WTC11 (cell line): ENCODE measurements around the gene APOBEC2. TPM values are rescaled to one million over a fixed set of nuclear protein-coding genes. Genes with fewer than 3 reads are reported as not detected.

Source experiments
- ATAC-seq: fragments of 200-7000 bp; cut with Tn5 transposase; 2 replicates; pipeline ENCODE4 v1.10.0; 2021; ENCODE audit warnings: mild to moderate bottlenecking, moderate library complexity
- CTCF ChIA-PET: fragments of 300-600 bp; sonication (Branson Sonifier 250); formaldehyde crosslinking; loops from one replicate; lab custom pipeline; 2021; ENCODE audit warnings: antibody characterized with exemption; lab: Charles Lee
- POLR2A ChIA-PET: fragments of 350-600 bp; sonication (Branson Sonifier 250); formaldehyde crosslinking; loops from one replicate; lab custom pipeline; 2021; ENCODE audit warnings: antibody characterized with exemption; lab: Charles Lee
- DNase-seq: peaks from one replicate; pipeline ENCODE4 v3.0.0; 2021; ENCODE audit warnings: low spot score
- H3K27ac Mint-ChIP-seq: 2 replicates; pipeline ENCODE4 v1.8.0; 2021; ENCODE audit warnings: mixed read lengths
- H3K27me3 Mint-ChIP-seq: 2 replicates; pipeline ENCODE4 v1.8.0; 2021; ENCODE audit warnings: low read depth, mild to moderate bottlenecking, moderate library complexity, mixed read lengths
- H3K36me3 Mint-ChIP-seq: 2 replicates; pipeline ENCODE4 v1.8.0; 2021; ENCODE audit warnings: mixed read lengths
- H3K4me1 Mint-ChIP-seq: 2 replicates; pipeline ENCODE4 v1.8.0; 2022; ENCODE audit warnings: mixed read lengths
- H3K4me3 Mint-ChIP-seq: 2 replicates; pipeline ENCODE4 v1.8.0; 2021; ENCODE audit warnings: mild to moderate bottlenecking, moderate library complexity, mixed read lengths
- H3K9me3 Mint-ChIP-seq: 2 replicates; pipeline ENCODE4 v1.8.0; 2021; ENCODE audit warnings: mixed read lengths
- E2F4 ChIP-seq: sonication (generic); formaldehyde crosslinking; IDR thresholded peaks from 2 replicates; pipeline ENCODE4 v1.8.1; 2022; ENCODE audit warnings: low read depth, mild to moderate bottlenecking, moderate library complexity, missing genetic modification reagents, borderline replicate concordance
- EMX1 ChIP-seq: fragments of 250-450 bp; sonication (Bioruptor Pico); IDR thresholded peaks from 2 replicates; pipeline ENCODE4 v1.8.0; 2021; ENCODE audit warnings: mild to moderate bottlenecking
- ERG ChIP-seq: fragments of 250-450 bp; sonication (Bioruptor Pico); IDR thresholded peaks from 2 replicates; pipeline ENCODE4 v1.8.0; 2021; ENCODE audit warnings: mild to moderate bottlenecking
- FOXJ3 ChIP-seq: sonication (generic); formaldehyde crosslinking; IDR thresholded peaks from 2 replicates; pipeline ENCODE4 v1.9.0; 2021; ENCODE audit warnings: missing genetic modification reagents, mild to moderate bottlenecking, borderline replicate concordance
- IRF1 ChIP-seq: sonication (generic); formaldehyde crosslinking; IDR thresholded peaks from 2 replicates; pipeline ENCODE4 v1.8.0; 2023; ENCODE audit warnings: missing genetic modification reagents
- JUN ChIP-seq: sonication (generic); formaldehyde crosslinking; IDR thresholded peaks from 2 replicates; pipeline ENCODE4 v1.8.0; 2023; ENCODE audit warnings: mild to moderate bottlenecking, missing genetic modification reagents
- MAX ChIP-seq: sonication (generic); formaldehyde crosslinking; IDR thresholded peaks from 2 replicates; pipeline ENCODE4 v1.8.0; 2022; ENCODE audit warnings: mild to moderate bottlenecking, missing genetic modification reagents
- NR1H2 ChIP-seq: sonication (generic); formaldehyde crosslinking; IDR thresholded peaks from 2 replicates; pipeline ENCODE4 v1.9.0; 2021; ENCODE audit warnings: mild to moderate bottlenecking, moderate library complexity, missing genetic modification reagents
- PRRX2 ChIP-seq: fragments of 250-450 bp; sonication (Bioruptor Pico); IDR thresholded peaks from 2 replicates; pipeline ENCODE4 v1.8.0; 2021; ENCODE audit warnings: mild to moderate bottlenecking
- SMAD3 ChIP-seq: sonication (generic); formaldehyde crosslinking; IDR thresholded peaks from 2 replicates; pipeline ENCODE4 v1.8.0; 2022; ENCODE audit warnings: missing genetic modification reagents, mild to moderate bottlenecking, borderline replicate concordance
- SMAD4 ChIP-seq: sonication (generic); formaldehyde crosslinking; IDR thresholded peaks from 2 replicates; pipeline ENCODE4 v1.8.0; 2022; ENCODE audit warnings: mild to moderate bottlenecking, missing genetic modification reagents
- SOX15 ChIP-seq: fragments of 250-450 bp; sonication (Bioruptor Pico); IDR thresholded peaks from 2 replicates; pipeline ENCODE4 v1.9.0; 2021; ENCODE audit warnings: mild to moderate bottlenecking
- TEAD4 ChIP-seq: sonication (generic); formaldehyde crosslinking; IDR thresholded peaks from 2 replicates; pipeline ENCODE4 v1.8.0; 2022; ENCODE audit warnings: mild to moderate bottlenecking, missing genetic modification reagents
- TP53 ChIP-seq: sonication (generic); formaldehyde crosslinking; IDR thresholded peaks from 2 replicates; pipeline ENCODE4 v1.8.1; 2023; ENCODE audit warnings: mild to moderate bottlenecking, missing genetic modification reagents
- ZBTB43 ChIP-seq: sonication (generic); formaldehyde crosslinking; IDR thresholded peaks from 2 replicates; pipeline ENCODE4 v1.8.1; 2023; ENCODE audit warnings: mild to moderate bottlenecking, missing genetic modification reagents
- ZNF671 ChIP-seq: fragments of 250-450 bp; sonication (Bioruptor Pico); IDR thresholded peaks from 2 replicates; pipeline ENCODE4 v1.8.0; 2021; ENCODE audit warnings: mild to moderate bottlenecking
- total RNA-seq: library from RNA; stranded (reverse); gene quantifications from 3 replicates; pipeline ENCODE4 v1.2.3, GENCODE V29; 2021
- TF ChIP-seq, protein P1 (sequence below): sonication (generic); formaldehyde crosslinking; conservative IDR thresholded peaks from 2 replicates; pipeline ENCODE4 v1.8.1; 2022; ENCODE audit warnings: mild to moderate bottlenecking, missing genetic modification reagents
- TF ChIP-seq, protein P2 (sequence below): sonication (generic); formaldehyde crosslinking; IDR thresholded peaks from 2 replicates; pipeline ENCODE4 v1.8.0; 2022; ENCODE audit warnings: mild to moderate bottlenecking, missing genetic modification reagents
- TF ChIP-seq, protein P3 (sequence below): sonication (generic); formaldehyde crosslinking; IDR thresholded peaks from 2 replicates; pipeline ENCODE4 v1.8.1; 2022; ENCODE audit warnings: mild to moderate bottlenecking, missing genetic modification reagents, moderate library complexity, borderline replicate concordance
- TF ChIP-seq, protein P4 (sequence below): sonication (generic); formaldehyde crosslinking; conservative IDR thresholded peaks from 2 replicates; pipeline ENCODE4 v1.8.1; 2023; ENCODE audit warnings: mild to moderate bottlenecking, low read depth, missing genetic modification reagents, moderate library complexity
- TF ChIP-seq, protein P5 (sequence below): sonication (generic); formaldehyde crosslinking; IDR thresholded peaks from 2 replicates; pipeline ENCODE4 v1.8.1; 2022; ENCODE audit warnings: mild to moderate bottlenecking, moderate library complexity, missing genetic modification reagents

Gene APOBEC2
- total RNA-seq, 1 experiment from 2014 or later = not detected

- POLR2A ChIA-PET = no interaction called here
- ATAC-seq (peak; percentile 85), DNase-seq (peak; percentile 29)
- peaks cover 8% of the 10 kb centered on the region for H3K9me3 Mint-ChIP-seq
- peaks cover 3% of the 10 kb centered on the region; the same call in 1 of the 2 replicates for H3K27me3 Mint-ChIP-seq
- H3K27ac Mint-ChIP-seq = no peak overlapping the region
- H3K36me3 Mint-ChIP-seq = 0 out of 2 replicates have a peak, but pooled peaks cover 3% of the 10 kb centered on the region
- H3K4me1 Mint-ChIP-seq = peaks cover 5% of the 10 kb centered on the region
- CTCF ChIA-PET = no interaction called here
- no peak overlapping the region for H3K4me3 Mint-ChIP-seq
- TF ChIP-seq TEAD4 (CRISPR knock-in tag) (no peak), ERG (CRISPR knock-in tag) (no peak), TP53 (no peak), JUN (CRISPR knock-in tag) (no peak), EMX1 (no peak), PRRX2 (CRISPR knock-in tag) (no peak), IRF1 (CRISPR knock-in tag) (no peak), E2F4 (no peak), FOXJ3 (CRISPR knock-in tag) (no peak), NR1H2 (CRISPR knock-in tag) (no peak)
- TF ChIP-seq, protein P1, sequence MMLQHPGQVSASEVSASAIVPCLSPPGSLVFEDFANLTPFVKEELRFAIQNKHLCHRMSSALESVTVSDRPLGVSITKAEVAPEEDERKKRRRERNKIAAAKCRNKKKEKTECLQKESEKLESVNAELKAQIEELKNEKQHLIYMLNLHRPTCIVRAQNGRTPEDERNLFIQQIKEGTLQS = no peak
- TF ChIP-seq, protein P2, sequence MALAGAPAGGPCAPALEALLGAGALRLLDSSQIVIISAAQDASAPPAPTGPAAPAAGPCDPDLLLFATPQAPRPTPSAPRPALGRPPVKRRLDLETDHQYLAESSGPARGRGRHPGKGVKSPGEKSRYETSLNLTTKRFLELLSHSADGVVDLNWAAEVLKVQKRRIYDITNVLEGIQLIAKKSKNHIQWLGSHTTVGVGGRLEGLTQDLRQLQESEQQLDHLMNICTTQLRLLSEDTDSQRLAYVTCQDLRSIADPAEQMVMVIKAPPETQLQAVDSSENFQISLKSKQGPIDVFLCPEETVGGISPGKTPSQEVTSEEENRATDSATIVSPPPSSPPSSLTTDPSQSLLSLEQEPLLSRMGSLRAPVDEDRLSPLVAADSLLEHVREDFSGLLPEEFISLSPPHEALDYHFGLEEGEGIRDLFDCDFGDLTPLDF (CRISPR knock-in tag) = no peak
- TF ChIP-seq, protein P3, sequence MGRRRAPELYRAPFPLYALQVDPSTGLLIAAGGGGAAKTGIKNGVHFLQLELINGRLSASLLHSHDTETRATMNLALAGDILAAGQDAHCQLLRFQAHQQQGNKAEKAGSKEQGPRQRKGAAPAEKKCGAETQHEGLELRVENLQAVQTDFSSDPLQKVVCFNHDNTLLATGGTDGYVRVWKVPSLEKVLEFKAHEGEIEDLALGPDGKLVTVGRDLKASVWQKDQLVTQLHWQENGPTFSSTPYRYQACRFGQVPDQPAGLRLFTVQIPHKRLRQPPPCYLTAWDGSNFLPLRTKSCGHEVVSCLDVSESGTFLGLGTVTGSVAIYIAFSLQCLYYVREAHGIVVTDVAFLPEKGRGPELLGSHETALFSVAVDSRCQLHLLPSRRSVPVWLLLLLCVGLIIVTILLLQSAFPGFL (CRISPR knock-in tag) = no peak
These were observed 31.2 kb upstream of the APOBEC2 start for GRCh38 chr6:41021832-41022231.

GRCh38 chr6:41022294-41022693 is 30.7 kb upstream of the APOBEC2 start:
- POLR2A ChIA-PET = no interaction called here
- 0 out of 2 replicates have a peak, but pooled peaks cover 3% of the 10 kb centered on the region for H3K36me3 Mint-ChIP-seq
- CTCF ChIA-PET = interaction anchor here (1.0 kb wide), 1 partner anchor 22 kb away, joined by 4 read pairs; no protein-coding TSS in a partner anchor
- TF ChIP-seq JUN (CRISPR knock-in tag) = no peak
- TF ChIP-seq, protein P3 (CRISPR knock-in tag) = no peak
- TF ChIP-seq, protein P4, sequence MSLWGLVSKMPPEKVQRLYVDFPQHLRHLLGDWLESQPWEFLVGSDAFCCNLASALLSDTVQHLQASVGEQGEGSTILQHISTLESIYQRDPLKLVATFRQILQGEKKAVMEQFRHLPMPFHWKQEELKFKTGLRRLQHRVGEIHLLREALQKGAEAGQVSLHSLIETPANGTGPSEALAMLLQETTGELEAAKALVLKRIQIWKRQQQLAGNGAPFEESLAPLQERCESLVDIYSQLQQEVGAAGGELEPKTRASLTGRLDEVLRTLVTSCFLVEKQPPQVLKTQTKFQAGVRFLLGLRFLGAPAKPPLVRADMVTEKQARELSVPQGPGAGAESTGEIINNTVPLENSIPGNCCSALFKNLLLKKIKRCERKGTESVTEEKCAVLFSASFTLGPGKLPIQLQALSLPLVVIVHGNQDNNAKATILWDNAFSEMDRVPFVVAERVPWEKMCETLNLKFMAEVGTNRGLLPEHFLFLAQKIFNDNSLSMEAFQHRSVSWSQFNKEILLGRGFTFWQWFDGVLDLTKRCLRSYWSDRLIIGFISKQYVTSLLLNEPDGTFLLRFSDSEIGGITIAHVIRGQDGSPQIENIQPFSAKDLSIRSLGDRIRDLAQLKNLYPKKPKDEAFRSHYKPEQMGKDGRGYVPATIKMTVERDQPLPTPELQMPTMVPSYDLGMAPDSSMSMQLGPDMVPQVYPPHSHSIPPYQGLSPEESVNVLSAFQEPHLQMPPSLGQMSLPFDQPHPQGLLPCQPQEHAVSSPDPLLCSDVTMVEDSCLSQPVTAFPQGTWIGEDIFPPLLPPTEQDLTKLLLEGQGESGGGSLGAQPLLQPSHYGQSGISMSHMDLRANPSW (CRISPR knock-in tag) = no peak
- TF ChIP-seq, protein P5, sequence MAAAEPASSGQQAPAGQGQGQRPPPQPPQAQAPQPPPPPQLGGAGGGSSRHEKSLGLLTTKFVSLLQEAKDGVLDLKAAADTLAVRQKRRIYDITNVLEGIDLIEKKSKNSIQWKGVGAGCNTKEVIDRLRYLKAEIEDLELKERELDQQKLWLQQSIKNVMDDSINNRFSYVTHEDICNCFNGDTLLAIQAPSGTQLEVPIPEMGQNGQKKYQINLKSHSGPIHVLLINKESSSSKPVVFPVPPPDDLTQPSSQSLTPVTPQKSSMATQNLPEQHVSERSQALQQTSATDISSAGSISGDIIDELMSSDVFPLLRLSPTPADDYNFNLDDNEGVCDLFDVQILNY = no peak
- no peak for TF ChIP-seq SMAD3 (CRISPR knock-in tag)
- no peak for TF ChIP-seq ZBTB43
- no peak for TF ChIP-seq MAX (CRISPR knock-in tag)
- no peak for TF ChIP-seq ZNF671 (CRISPR knock-in tag)
- TF ChIP-seq SOX15 (CRISPR knock-in tag) = no peak
- no peak for TF ChIP-seq SMAD4

More at GRCh38 chr6:41022294-41022693, 30.7 kb upstream of the APOBEC2 start:
- Mint-ChIP-seq H3K4me3 (no peak overlapping the region), H3K27me3 (peaks cover 3% of the 10 kb centered on the region; the same call in 1 of the 2 replicates), H3K9me3 (peaks cover 8% of the 10 kb centered on the region), H3K4me1 (peaks cover 9% of the 10 kb centered on the region), H3K27ac (no peak overlapping the region)
- no peak for DNase-seq
- no peak for ATAC-seq
